A673 (cell line): Measurements from ENCODE around the gene SYNPO.

Experiments
- CTCF ChIP-seq: fragments of 300-800, 200-600 bp; sonication (generic); conservative IDR thresholded peaks from 2 replicates; pipeline ENCODE4 v1.5.1; 2017; ENCODE audit warnings: low read depth, mild to moderate bottlenecking, antibody characterized with exemption, low read length, moderate library complexity, mixed read lengths
- EZH2 ChIP-seq: fragments of 200-600 bp; sonication (generic); IDR thresholded peaks from 2 replicates; pipeline ENCODE4 v1.6.1; 2017; ENCODE audit warnings: borderline replicate concordance, low read depth, mild to moderate bottlenecking, mixed read lengths, antibody characterized with exemption, low read length; ENCODE audit not compliant: poor library complexity, severe bottlenecking

GRCh38 chr5:150661821-150662596 is 21.5 kb downstream of the SYNPO start:
- TF ChIP-seq CTCF (no peak), EZH2 (no peak)
